Gastrocnemius medialis (tissue), 4 donors: ENCODE results near the gene SNORC. TPM values are rescaled to one million over a fixed set of nuclear protein-coding genes. Genes with fewer than 3 reads are reported as not detected.

ENCODE experiments used
- ATAC-seq, 2 donors: fragments of 150-250 bp; one replicate each; pipeline ENCODE4 v1.9.1; 2016
- DNase-seq, 2 donors: peaks; one replicate each; pipeline ENCODE4 v3.0.0-alpha.2; 2019
- H3K27ac ChIP-seq, 4 donors: fragments of 200-600 bp; sonication (generic); 1 replicate in 1 of 4; 2 replicates in 3 of 4; pipeline ENCODE4 v1.5.1; 2016 to 2018; ENCODE audit warnings: mild to moderate bottlenecking in 2 of 4, moderate library complexity in 1 of 4
- H3K27me3 ChIP-seq, 3 donors: fragments of 200-600 bp; sonication (generic) in 2 of 3; 1 replicate in 1 of 3; 2 replicates in 2 of 3; pipeline versions ENCODE4 v1.5.1 to v1.6.0; 2016 to 2019; ENCODE audit warnings: mild to moderate bottlenecking in 1 of 3, moderate library complexity in 1 of 3
- H3K36me3 ChIP-seq, 2 donors: fragments of 200-600 bp; sonication (generic) in 1 of 2; one replicate each; pipeline ENCODE4 v1.5.1; 2017 to 2018
- H3K4me1 ChIP-seq, 2 donors: fragments of 200-600 bp; sonication (generic) in 1 of 2; one replicate each; pipeline ENCODE4 v1.5.1; 2016 to 2017; ENCODE audit warnings: mild to moderate bottlenecking in 2 of 2
- H3K4me3 ChIP-seq, 4 donors: fragments of 200-600 bp; sonication (generic) in 3 of 4; 1 replicate in 1 of 4; 2 replicates in 3 of 4; pipeline ENCODE4 v1.5.1; 2016 to 2019; ENCODE audit warnings: mild to moderate bottlenecking in 2 of 4
- H3K9me3 ChIP-seq, 3 donors: fragments of 200-600 bp; sonication (generic) in 2 of 3; 1 replicate in 1 of 3; 2 replicates in 2 of 3; pipeline ENCODE4 v1.5.1; 2016 to 2019
- CTCF ChIP-seq, 5 experiments: fragments of 450-650 bp in 3 of 5; fragments of 200-600 bp in 2 of 5; sonication (generic) in 2 of 5; IDR thresholded peaks in 4 of 5; conservative IDR thresholded peaks in 1 of 5; 1 replicate in 4 of 5; 2 replicates in 1 of 5; pipeline ENCODE4 v1.5.1; 2016 to 2019; ENCODE audit warnings: antibody characterized with exemption in 5 of 5, mild to moderate bottlenecking in 3 of 5, moderate library complexity in 3 of 5
- POLR2A ChIP-seq, 2 donors: fragments of 450-650 bp; IDR thresholded peaks; one replicate each; pipeline ENCODE4 v1.6.1; 2017; ENCODE audit warnings: antibody characterized with exemption in 2 of 2, mild to moderate bottlenecking in 2 of 2, moderate library complexity in 2 of 2
- in situ Hi-C, 4 donors: fragments of 200-750 bp; cut with MboI; loops; one replicate each; pipeline versions ENCODE4 v1.15.0 to v1.8.0; 2017; ENCODE audit warnings: low sequenced_read_pairs in 4 of 4
- intact Hi-C: fragments of 100-400 bp; cut with DNase I; formaldehyde crosslinking; loops from one replicate; pipeline ENCODE4 v1.15.1; 2023; ENCODE audit warnings: low total_unique reads
- total RNA-seq, 4 donors: library from RNA; depleted of rRNA; stranded (reverse); fragments of >200 nt; gene quantifications; one replicate each; pipeline versions ENCODE4 v1.1.0 to v1.2.3, GENCODE V29; 2016

The SNORC gene
- total RNA-seq, 4 donors from 2014 or later: 0.12 to 4.1 (median 1.1) TPM

DNA sequence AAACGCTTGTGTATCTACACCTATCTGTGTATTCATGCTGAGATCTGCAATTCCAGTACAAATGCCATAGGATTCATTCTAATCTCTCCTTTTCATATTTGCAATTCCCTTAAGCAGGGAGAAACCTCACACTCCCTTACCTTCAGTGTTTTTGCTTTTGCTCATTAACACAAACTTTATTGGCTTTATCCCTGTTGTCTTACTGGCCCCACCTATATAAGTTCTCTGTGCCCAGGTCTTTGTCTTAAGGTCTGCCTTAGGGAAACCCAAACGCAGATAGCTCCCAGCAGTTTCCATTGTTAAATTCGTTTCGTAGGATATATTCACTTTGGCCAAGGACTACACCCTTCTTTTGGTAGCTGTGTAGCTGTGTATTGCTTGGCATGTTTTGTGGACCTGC lies 4.0 kb upstream of the SNORC start:
- in situ Hi-C loops: loop anchor here in 1 of 4 donors (25.0 kb wide), 1 partner anchor 254 kb away; no protein-coding TSS in a partner anchor
- ATAC-seq (no peak), DNase-seq (no peak)
- Histone ChIP-seq H3K4me3 (no peak overlapping the region), H3K36me3 (peaks cover 0 to 5% of the 10 kb centered on the region in 2 donors), H3K27ac (no peak overlapping the region), H3K9me3 (no peaks in the 10 kb centered on the region), H3K4me1 (no peaks in the 10 kb centered on the region), H3K27me3 (no peaks in the 10 kb centered on the region)
- TF ChIP-seq CTCF (IDR thresholded peaks at IDR 0.05 in 4 of 5, conservative IDR thresholded peaks at IDR 0.05 in 1 of 5): no peak
- TF ChIP-seq POLR2A (IDR thresholded peaks at IDR 0.05): no peak
- intact Hi-C loops: no loop called here

DNA sequence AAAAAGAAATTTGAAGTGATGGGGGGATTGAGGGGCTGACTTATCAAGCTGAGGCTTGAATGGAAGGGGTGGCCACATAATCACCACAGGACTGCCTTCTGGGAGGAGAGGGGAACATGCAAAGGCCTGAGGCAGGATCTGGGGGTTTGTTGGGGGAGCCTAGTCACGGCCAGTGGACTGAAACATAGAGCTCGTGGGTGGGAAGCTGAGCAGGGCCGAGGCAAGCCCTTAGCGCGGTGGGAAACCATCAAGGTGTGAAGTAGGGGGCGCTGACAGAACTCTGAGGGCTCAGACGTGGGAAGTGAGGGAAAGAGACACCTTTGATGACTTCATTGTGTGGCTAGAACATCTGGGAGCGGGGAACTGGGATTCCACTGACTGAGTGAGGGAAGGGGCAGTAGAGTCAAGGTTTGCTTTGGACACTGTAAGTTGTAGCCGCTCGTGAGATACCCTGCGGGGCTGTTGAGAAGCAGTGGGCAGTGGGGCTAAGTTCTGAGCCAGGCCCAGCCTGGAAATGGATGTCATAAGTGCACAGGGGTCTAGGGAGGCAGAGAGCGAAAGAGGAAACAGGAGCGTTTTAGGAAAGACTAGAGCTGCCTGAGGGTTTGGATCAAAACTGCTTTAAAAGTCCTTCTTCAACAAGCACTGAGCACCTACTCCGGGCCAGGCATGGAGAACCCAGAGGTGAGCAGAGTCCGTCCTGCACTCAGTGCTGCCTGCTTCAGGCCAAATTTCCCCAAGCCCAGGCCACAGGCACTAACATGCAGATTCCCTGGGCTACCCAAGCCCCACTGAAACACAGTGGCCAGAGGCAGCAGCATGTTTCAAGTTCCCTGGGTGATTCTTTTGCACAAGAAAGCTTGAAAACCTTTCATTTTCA lies 686 bp upstream of the SNORC start:
- H3K4me1 ChIP-seq: no peaks in the 10 kb centered on the region
- ATAC-seq: no peak
- no peaks in the 10 kb centered on the region for H3K36me3 ChIP-seq
- no peak overlapping the region for H3K4me3 ChIP-seq
- H3K27me3 ChIP-seq: no peaks in the 10 kb centered on the region
- in situ Hi-C loops: loop anchor here in 1 of 4 donors (25.0 kb wide), 1 partner anchor 257 kb away; no protein-coding TSS in a partner anchor
- intact Hi-C loops: no loop called here
- TF ChIP-seq CTCF (IDR thresholded peaks at IDR 0.05 in 4 of 5, conservative IDR thresholded peaks at IDR 0.05 in 1 of 5) (no peak), POLR2A (IDR thresholded peaks at IDR 0.05) (no peak)
- H3K27ac ChIP-seq: no peak overlapping the region
- no peak for DNase-seq
- H3K9me3 ChIP-seq: no peaks in the 10 kb centered on the region

DNA sequence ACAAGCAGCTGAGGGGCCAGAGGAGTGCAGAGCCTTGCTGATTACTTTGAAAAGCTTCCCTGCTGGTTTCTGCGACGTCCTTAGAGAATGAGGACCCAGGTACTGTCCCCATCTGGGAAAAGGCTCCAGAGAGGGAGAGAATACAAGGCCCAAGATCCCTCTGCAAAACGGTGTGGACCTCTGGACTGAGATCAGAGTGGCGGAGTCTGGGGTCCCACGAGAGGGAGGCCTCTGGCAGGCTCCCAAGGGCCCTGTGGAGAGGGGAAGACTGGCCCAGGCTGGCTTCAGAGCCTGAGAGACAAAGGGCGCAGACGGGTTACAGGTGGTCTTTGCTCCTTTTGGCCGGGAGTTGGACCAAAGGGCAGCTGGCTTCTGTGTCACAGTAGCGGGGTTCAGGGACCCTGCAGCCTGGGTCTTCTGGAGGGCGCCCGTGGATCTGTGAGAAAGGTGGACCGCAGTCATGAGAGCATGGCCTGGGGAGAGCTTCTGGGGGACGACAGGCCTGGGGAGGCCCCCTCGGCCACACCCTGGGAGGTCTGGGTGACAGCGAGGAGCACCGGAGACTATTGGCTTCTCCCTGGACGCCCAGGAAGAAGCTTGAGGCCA lies 805 bp downstream of the SNORC start:
- TF ChIP-seq CTCF (IDR thresholded peaks at IDR 0.05 in 4 of 5, conservative IDR thresholded peaks at IDR 0.05 in 1 of 5) (no peak), POLR2A (IDR thresholded peaks at IDR 0.05) (no peak)

GRCh38 chr2:232871418-232871834 lies 1.4 kb downstream of the SNORC start:
- no peaks in the 10 kb centered on the region for H3K9me3 ChIP-seq
- peaks cover 0 to 4% of the 10 kb centered on the region in 2 donors for H3K4me1 ChIP-seq
- no peak overlapping the region for H3K27ac ChIP-seq
- TF ChIP-seq POLR2A (IDR thresholded peaks at IDR 0.05) (no peak), CTCF (IDR thresholded peaks at IDR 0.05 in 4 of 5, conservative IDR thresholded peaks at IDR 0.05 in 1 of 5) (no peak)
- H3K4me3 ChIP-seq: no peak overlapping the region
- in situ Hi-C loops (loop anchor here in 1 of 4 donors (25.0 kb wide), 1 partner anchor 259 kb away; no protein-coding TSS in a partner anchor), intact Hi-C loops (no loop called here)
- no peaks in the 10 kb centered on the region for H3K36me3 ChIP-seq
- DNase-seq (no peak), ATAC-seq (no peak)
- H3K27me3 ChIP-seq: no peaks in the 10 kb centered on the region

More for the DNA sequence above, 805 bp downstream of the SNORC start:
- intact Hi-C loops: no loop called here
- peaks cover 0 to 4% of the 10 kb centered on the region in 2 donors for H3K4me1 ChIP-seq
- ATAC-seq (no peak), DNase-seq (no peak)
- no peaks in the 10 kb centered on the region for H3K27me3 ChIP-seq
- no peak overlapping the region for H3K27ac ChIP-seq
- H3K36me3 ChIP-seq: no peaks in the 10 kb centered on the region
- no peaks in the 10 kb centered on the region for H3K9me3 ChIP-seq
- in situ Hi-C loops: loop anchor here in 1 of 4 donors (25.0 kb wide), 1 partner anchor 259 kb away; no protein-coding TSS in a partner anchor
- no peak overlapping the region for H3K4me3 ChIP-seq
